Inferior parietal cortex (tissue), 1 donor: ENCODE data around the gene AMPD3.
"Not testable (repeated sequence)": the region's sequence is repeated elsewhere in the genome, so short reads cannot be mapped to it uniquely, and the experiment has no call there.

Source experiments
- DNase-seq: peaks from one replicate; pipeline ENCODE4 v3.0.0-alpha.2; 2016; ENCODE audit errors: extremely low spot score

The AMPD3 gene

GRCh38 chr11:10454878-10455631 lies at the start of gene AMPD3:
Gene AMPD3, plus strand, starts transcription at chr11:10455264. Its CDS starts 6,256 bp downstream, at chr11:10461520.
- no peak for DNase-seq

DNA sequence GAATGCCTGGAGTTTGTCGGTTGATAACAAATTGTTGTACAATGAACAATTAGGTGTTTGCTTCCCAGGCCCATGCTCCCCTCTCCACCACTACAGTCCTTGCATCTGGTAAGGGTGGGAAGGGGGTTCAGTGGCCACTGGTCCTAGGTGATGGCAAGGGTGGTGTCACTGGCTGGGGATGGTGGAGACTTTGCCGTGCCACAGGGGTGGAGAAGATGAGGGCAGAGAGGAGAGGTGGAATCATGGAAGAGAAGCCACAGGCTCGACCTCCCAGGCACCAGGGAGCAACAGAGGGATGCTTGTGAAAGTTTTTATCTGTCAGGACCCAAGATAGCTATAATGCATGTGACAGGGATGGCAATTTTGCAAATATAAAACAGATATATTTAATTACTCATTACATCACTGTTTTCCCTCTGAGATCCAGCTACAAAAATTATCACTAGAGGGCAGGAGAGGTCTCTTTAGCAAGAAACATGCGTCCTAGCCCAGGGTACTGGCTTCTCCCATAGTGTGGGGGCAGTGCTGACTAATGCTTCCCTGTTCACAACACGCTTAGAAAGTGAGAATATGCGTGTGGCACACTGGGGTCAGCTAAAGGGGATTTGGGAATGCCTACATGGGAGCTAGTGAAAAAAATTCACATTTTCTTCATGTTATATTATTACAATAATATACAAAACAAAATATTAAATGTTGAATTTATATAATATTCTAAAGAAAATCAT lies 49.0 kb upstream of the AMPD3 start:
- DNase-seq, result peak; percentile 88

GRCh38 chr11:10407055-10407454 lies 48.0 kb upstream of the AMPD3 start:
- peak; percentile 28 for DNase-seq

DNA sequence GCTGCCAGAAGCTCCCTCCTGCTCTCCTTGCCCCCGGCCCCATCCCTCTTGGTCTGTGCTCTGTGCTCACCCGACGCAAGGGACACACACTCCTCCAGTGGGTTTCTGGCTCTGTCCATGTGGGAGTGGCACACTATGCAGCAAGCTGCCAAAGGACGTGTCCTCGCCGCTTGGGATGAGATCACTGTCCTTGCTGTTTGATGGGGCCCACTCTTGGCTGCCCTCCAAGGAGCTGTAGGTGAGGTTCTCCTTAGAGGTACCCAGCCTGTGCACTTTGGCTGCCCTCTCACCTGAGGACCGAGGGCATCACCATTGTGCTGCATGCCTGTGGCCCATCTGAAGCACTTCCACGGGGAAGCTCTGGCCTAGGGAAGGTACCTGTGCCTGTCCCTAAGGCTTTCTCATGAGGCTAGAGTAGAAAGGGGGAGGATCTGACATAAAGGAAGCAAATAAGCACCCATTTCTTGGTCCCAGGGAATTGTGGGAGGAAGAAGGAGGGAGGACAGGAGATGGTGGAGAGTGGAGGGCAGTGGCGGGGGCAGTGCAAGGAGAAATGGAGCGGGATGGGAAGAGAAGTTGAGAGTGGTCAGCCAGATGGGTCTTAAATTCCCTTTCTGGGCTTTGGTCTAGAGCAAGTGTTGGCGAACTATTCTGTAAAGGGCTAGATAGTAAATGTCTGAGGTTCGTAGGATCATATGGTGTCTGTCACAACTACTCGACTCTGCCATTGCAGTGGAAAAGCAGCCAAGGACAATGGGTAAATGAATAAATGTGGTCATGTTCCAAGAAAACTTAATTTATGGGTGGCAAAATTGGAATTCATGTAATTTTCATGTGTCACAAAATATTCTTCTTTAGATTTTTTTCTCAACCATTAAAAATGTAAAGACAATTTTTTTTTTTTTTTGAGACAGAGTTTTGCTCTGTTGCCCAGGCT lies 47.0 kb upstream of the AMPD3 start:
- no peak for DNase-seq

- DNase-seq, result no peak
Observed at GRCh38 chr11:10409207-10409661, 45.8 kb upstream of the AMPD3 start.

- DNase-seq, result no peak
Observed at GRCh38 chr11:10410106-10410843, 44.8 kb upstream of the AMPD3 start.

- no peak for DNase-seq
Observed at GRCh38 chr11:10410844-10411200, 44.2 kb upstream of the AMPD3 start.

- DNase-seq, result no peak
Observed at GRCh38 chr11:10412266-10412665, 42.8 kb upstream of the AMPD3 start.

- peak; percentile 64 for DNase-seq
Observed at GRCh38 chr11:10413268-10413667, 41.8 kb upstream of the AMPD3 start.

DNA sequence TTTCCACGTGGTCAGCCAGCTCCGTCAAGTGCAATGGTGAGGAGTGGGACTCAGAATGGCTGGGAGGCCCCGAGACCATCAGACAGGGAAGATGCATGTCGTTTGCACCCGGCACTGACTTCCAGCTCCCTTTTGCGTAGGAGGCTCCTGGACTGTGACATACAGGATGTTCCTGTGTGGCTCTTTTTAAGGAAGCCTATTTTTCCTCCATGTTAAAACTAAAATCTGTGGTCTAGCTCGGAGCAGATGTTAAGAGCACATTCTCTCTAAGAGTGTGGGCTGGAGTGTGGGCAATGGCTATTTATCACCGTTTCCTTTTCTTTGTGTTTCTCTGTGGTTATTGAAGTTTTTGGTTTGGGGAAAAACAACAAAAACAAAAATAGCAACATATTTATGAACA lies 40.9 kb upstream of the AMPD3 start:
- peak; percentile 45 for DNase-seq

DNA sequence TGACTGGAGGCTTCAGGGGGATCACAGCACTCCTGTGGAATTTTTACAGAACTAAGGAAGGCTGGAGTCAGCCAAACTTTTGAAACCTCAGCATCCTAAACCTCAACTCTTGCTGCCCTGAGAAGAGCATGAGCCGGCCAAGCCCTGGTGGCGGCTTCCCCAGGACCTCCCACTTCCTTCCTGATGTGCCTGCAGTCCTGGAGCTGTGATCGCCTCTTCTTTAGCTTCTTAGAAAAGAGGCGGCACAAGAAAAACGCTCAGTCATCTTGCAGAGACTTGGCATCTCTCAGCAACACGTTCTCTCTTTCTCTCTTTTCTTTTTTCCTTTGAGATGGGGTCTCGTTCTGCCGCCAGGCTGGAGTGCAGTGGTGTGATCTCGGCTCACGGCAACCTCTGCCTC lies 40.4 kb upstream of the AMPD3 start:
- DNase-seq, result no peak

DNA sequence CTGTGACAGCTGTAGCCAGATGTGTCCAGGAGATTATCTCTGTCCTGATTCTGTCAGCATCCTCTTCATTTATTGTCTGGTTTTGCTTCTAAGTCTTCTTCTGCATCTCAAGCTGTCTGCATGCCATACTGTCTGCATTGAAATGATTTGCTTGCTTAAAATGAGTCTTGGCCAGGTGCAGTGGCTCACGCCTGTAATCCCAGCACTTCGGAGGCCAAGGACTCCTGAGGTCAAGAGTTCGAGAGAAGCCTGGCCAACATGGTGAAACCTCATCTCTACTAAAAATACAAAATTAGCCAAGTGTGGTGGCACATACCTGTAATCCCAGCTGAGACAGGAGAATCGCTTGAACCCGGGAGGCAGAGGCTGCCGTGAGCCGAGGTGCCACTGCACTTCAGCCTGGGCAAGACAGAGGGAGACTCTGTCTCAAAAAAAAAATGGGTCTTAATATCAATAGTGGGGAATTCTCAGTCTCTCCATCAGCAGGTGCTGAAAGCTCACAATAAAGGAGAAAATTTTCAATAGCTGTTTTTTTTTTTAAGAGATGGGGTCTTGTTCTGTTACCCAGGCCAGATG lies 39.2 kb upstream of the AMPD3 start:
- no peak for DNase-seq

- DNase-seq, result no peak
Observed at GRCh38 chr11:10418259-10418949, 36.7 kb upstream of the AMPD3 start.

DNA sequence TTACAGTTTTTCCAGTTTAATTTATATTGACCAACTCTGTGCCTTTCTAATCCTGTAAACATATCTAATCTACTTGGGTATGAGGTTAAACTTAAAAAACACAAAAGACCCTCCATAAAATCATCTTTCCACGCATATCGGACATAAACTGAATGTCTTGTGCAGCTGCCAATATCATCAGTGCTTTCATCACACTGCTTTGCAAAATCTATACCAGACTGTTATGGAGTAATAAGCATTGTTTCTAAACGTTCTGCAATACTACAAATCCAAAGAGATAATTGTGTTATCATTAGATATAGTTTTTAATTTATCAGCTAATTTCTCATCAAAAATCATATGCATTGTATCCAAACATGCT lies 36.1 kb upstream of the AMPD3 start:
- DNase-seq, result no peak

DNA sequence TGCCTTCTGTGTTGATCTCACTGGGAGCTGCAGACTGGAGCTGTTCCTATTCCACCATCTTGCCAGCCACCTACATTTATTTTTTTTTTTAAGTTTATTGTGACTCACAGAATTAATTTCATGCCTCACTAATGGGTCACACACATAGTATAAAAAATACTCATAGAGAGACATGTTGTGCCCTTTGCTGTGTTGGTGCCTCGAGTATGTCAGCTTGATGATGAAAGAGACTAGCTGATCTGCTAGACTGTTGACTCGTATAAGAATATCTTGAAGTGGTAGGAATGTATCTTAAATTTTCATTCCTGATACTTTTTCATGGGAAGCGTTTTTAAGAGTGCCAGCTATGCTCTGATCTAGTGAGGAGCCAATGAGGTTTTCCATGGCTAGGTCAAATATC lies 28.6 kb upstream of the AMPD3 start:
- DNase-seq, result no peak

- DNase-seq, result no peak
Observed at GRCh38 chr11:10428453-10428852, 26.6 kb upstream of the AMPD3 start.

DNA sequence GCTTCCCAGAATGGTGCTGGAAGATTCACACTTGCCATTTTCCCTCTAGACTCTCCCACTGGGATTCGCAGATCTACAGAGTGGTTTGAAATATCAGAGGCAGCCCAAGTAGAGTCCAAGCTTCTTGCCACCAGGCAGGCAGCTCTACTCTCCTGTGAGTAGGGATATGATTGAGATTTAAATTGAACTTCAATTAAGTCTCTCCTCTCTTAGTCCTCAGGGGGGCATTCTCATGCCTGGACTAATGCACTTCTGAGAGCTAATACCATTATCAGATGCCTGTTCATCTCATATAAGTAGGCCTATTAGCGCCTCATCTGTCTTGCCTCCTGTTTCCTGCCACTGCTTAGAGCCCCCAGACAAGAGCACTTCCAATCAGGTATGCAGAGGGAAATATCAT lies 25.5 kb upstream of the AMPD3 start:
- no peak for DNase-seq

GRCh38 chr11:10432493-10432892 lies 22.6 kb upstream of the AMPD3 start:
- DNase-seq, result no peak

DNA sequence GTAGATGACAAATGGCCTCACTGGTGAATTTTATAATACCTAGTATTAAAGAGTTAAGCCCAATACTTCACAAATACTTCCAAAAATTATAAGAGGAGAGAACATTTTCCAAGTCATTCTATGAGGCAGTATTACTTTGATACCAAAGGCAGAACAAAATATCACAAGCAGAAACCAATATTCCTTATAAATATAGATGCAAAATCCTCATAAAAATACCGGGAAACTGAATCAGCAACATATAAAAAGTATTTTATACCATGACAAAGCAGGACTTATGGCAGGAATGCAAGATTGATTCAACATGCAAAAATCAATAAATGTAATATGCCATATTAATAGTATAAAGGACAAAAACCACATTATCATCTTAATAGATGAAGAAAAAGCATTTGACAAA lies 22.1 kb upstream of the AMPD3 start:
- DNase-seq, result no peak

- no peak for DNase-seq
Observed at GRCh38 chr11:10436224-10436623, 18.8 kb upstream of the AMPD3 start.

DNA sequence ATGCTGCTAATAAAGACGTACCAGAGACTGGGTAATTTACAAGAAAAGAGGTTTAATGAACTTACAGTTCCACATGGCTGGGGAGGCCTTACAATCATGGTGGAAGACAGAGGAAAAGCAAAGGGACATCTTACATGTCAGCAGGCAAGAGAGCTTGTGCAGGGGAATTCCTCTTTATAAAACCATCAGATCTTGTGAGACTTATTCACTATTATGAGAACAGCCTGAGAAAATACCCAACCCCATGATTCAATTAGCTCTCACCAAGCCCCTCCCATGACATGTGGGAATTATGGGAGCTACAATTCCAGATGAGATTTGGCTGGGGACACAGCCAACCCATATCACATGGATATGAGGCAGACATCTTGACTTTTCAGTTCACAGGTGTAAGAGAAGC lies 18.4 kb upstream of the AMPD3 start:
- DNase-seq, result not testable (repeated sequence)
